A375 (cell line): ENCODE results near the gene CAP2. TPM values are rescaled to one million over a fixed set of nuclear protein-coding genes. Genes with fewer than 3 reads are reported as not detected.

Source experiments
- small RNA-seq: library from RNA; depleted of rRNA; stranded (forward); fragments of <200 nt; gene quantifications from one replicate; pipeline ENCODE3, GENCODE V24; 2014
- total RNA-seq: library from RNA; depleted of rRNA; stranded (reverse); fragments of >200 nt; shearing (Covaris generic); gene quantifications from 2 replicates; pipeline ENCODE4 v1.2.3, GENCODE V29; 2014; rRNA removed

Gene CAP2, protein sequence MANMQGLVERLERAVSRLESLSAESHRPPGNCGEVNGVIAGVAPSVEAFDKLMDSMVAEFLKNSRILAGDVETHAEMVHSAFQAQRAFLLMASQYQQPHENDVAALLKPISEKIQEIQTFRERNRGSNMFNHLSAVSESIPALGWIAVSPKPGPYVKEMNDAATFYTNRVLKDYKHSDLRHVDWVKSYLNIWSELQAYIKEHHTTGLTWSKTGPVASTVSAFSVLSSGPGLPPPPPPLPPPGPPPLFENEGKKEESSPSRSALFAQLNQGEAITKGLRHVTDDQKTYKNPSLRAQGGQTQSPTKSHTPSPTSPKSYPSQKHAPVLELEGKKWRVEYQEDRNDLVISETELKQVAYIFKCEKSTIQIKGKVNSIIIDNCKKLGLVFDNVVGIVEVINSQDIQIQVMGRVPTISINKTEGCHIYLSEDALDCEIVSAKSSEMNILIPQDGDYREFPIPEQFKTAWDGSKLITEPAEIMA
- total RNA-seq, result 4.5 and 6.1 TPM in 2 replicates

DNA sequence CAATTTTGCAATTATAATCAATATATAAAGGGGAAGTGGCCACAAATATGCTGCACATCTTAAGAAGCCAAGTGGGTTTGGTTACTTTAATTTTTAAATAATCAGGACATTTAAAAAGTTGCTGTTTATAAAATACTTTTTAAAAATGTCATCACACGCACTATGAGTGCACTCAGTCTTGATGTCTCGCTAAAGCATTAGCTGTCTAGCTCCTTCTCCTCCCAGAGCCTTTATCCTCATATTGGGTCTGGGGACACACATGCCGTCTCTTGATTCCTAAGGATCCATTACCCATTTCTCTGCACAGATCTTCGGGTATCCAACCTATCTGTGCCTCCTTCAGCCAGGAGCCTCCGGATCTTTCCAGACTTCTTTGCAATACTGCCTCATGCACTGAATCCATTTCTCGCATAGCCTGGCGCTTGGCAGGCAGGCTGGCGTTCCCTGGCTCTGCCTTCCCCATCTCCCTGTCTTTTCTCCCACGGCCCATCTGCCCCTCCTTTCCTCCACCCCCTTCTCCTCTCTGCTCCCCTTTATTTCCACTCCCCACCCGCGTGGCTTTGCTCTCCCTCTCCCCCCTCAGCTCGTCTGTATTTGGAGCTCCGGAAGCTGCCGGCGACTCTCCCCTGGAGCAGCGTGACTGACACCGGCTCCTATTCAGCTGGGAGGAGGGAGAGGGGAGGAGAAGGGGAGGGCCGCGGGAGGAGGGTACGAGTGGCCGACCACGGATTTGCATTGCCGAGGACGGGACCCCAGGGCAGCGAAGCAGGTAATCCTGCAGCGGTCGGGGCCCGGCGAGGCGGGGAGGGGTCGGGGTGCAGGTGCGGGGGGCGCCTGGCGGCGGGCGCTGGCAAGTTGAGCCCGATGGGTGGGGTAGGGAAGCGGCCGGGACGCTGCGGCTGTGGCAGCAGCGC, at the start of gene CAP2:
Gene CAP2, plus strand, starts transcription at position 618 of the 914 bp plus-strand sequence. CDS start 27,961 bp downstream, outside the sequence.

DNA sequence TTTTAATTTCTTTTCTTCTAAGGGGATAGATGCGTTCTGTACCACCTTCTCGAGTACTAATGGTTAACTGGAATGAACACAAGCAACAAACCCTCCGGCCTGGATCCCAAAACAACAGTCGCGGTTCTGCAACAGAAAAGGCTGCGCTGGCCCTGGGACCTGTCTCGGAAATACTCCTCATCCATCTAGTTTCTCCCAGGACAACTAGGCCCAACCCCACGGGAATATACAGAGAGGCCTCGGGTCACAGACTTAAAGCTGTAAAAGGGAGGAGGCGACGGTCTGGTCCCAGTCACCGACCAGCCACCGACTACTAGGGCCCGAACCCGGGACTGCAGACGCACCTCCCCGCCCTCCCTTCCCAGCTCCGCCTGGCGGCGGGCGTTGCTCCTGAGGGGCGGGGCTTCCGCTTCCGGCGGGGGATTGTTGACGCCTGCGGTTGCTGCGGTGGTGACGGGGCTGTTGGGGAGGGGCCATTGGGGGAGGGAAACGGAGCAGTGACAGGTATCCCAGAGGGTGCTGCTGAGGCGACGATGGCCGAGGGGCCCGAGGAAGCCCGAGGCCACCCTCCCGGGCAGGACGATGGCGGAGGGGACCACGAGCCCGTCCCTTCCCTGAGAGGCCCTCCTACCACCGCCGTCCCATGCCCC, 206.6 kb downstream of the CAP2 start, which contains the start of gene FAM8A1:
Gene FAM8A1, plus strand, starts transcription at position 426 of the 650 bp plus-strand sequence. Its CDS starts 108 bp downstream, at position 534.

Small RNA genes lying within 50 kb of the gene (small RNA-seq; reads per million reads assigned to genes)
- gene SUMO2P13, result not detected

Other genes starting within 250 kb of the CAP2 start
- 0.48 and 1.5 TPM in 2 replicates for gene RBM24, start 112.2 kb upstream of the CAP2 start, total RNA-seq
- gene FAM8A1, start 206.7 kb downstream of the CAP2 start, total RNA-seq, result 5.0 and 6.1 TPM in 2 replicates